HepG2 (cell line): ENCODE results near the gene TICAM2. TPM values are rescaled to one million over a fixed set of nuclear protein-coding genes. Genes with fewer than 3 reads are reported as not detected.

Source experiments
- ADNP ChIP-seq: sonication (generic); formaldehyde crosslinking; IDR thresholded peaks from 2 replicates; pipeline ENCODE4 v1.4.0; 2020; ENCODE audit warnings: missing genetic modification reagents
- CHD4 ChIP-seq: fragments of 200-600 bp; sonication (generic); IDR thresholded peaks from 2 replicates; pipeline ENCODE4 v1.7.0; 2017; ENCODE audit warnings: mild to moderate bottlenecking, low read length, borderline replicate concordance
- HDAC6 ChIP-seq: fragments of 200-600 bp; sonication (generic); IDR thresholded peaks from 2 replicates; pipeline ENCODE4 v1.7.0; 2017; ENCODE audit warnings: mild to moderate bottlenecking, antibody characterized with exemption, low read length, low read depth
- KAT8 ChIP-seq: IDR thresholded peaks from 2 replicates; pipeline ENCODE4 v1.6.1; 2016; ENCODE audit warnings: missing genetic modification reagents, missing compliant biosample characterization
- RAD21 ChIP-seq: fragments of 450-650 bp; formaldehyde crosslinking; IDR thresholded peaks from 2 replicates; pipeline ENCODE4 v1.5.0; 2020; ENCODE audit warnings: mild to moderate bottlenecking
- XBP1 ChIP-seq: sonication (generic); formaldehyde crosslinking; IDR thresholded peaks from 2 replicates; pipeline ENCODE4 v1.5.0; 2020; ENCODE audit warnings: missing genetic modification reagents
- ZEB1 ChIP-seq: IDR thresholded peaks from 2 replicates; pipeline ENCODE4 v1.6.1; 2012; ENCODE audit warnings: mild to moderate bottlenecking, low read depth, inconsistent platforms; ENCODE audit not compliant: insufficient replicate concordance
- ZNF282 ChIP-seq: fragments of 450-650 bp; IDR thresholded peaks from 2 replicates; pipeline ENCODE4 v1.6.1; 2018; ENCODE audit not compliant: partially characterized antibody
- ZNF292 ChIP-seq: sonication (generic); formaldehyde crosslinking; IDR thresholded peaks from 2 replicates; pipeline ENCODE4 v1.8.1; 2022; ENCODE audit warnings: mild to moderate bottlenecking, low read depth, missing genetic modification reagents, borderline replicate concordance
- polyA plus RNA-seq, 8 experiments: library from polyadenylated mRNA; depleted of rRNA in 3 of 8; stranded (reverse) in 7 of 8; unstranded in 1 of 8; fragments of >200 nt; fragmentation: Illumina TruSeq in 4 of 8; extraction: Trizol in 4 of 8; gene quantifications; 2 replicates each; pipeline versions ENCODE4 v1.2.1 to v1.2.3, GENCODE V29; 2011 to 2016; ENCODE audit warnings: low read depth in 4 of 8, missing spikeins in 1 of 8, mixed read lengths in 1 of 8; ENCODE audit not compliant: insufficient read depth in 1 of 8
- total RNA-seq, 5 experiments: library from RNA; depleted of rRNA; stranded (reverse); fragments of >200 nt; fragmentation: Illumina TruSeq; extraction: Trizol; gene quantifications; 2 replicates each; pipeline ENCODE4 v1.2.3, GENCODE V29; 2016; ENCODE audit warnings: low read depth in 1 of 5
- TF ChIP-seq, protein P1 (sequence below): sonication (generic); formaldehyde crosslinking; conservative IDR thresholded peaks from 2 replicates; pipeline ENCODE4 v1.4.0; 2020; ENCODE audit warnings: missing genetic modification reagents
- TF ChIP-seq, protein P2 (sequence below): sonication (generic); formaldehyde crosslinking; IDR thresholded peaks from 2 replicates; pipeline ENCODE4 v1.8.0; 2022; ENCODE audit warnings: mild to moderate bottlenecking, missing genetic modification reagents, moderate library complexity
- TF ChIP-seq, protein P3 (sequence below): sonication (generic); formaldehyde crosslinking; IDR thresholded peaks from 2 replicates; pipeline ENCODE4 v1.5.0; 2020; ENCODE audit warnings: mild to moderate bottlenecking, missing genetic modification reagents
- TF ChIP-seq, protein P4 (sequence below): IDR thresholded peaks from 2 replicates; pipeline ENCODE4 v1.6.1; 2016; ENCODE audit warnings: low read depth, missing genetic modification reagents, missing compliant biosample characterization

Gene TICAM2
- total and polyA plus RNA-seq, 2 of the 13 experiments (the other 11 are each of a cell fraction or from before 2014, with no cell fraction given), result 0.04 TPM; not detected in 1

DNA sequence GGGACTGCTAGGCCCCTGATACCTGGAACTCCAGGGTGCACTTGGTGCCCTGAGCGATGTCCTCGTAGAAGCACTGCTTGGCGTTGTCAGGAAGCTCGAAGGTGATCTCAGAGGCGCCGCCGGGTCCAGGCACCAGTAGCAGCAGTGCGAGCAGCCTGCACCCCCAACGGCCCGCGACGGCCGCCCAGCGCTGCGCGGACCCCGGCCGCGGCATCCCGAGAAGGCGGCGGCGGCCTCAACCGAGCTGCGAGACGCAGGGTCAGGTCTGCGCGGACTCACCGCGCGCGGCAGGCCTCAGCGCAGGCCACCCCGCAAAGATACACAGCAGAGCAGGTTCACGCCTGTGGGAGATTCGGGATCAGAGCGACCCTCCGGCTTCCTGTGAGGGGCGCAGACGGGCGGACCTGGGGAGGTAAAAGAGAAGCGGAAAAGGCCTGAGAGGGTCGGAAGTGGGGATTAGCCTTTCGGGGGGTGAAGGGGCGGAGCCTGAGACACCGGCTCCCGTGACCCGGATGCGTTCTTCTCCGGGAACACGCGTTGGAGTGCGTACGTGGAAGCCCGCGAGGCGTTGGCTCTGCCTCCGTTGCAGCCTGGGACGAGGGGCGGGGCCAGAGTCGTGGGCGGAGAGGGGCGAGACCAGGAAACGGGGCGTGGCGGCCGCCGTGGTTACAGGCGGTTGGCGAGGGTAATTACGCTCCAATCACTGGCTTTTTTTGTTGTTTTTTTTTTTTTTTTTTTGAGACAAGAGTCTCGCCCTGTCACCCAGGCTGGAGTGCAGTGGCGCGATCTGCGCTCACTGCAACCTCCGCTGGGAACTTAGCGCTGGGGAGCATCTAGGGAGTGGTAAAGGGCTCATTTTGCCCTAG is 23.5 kb upstream of the TICAM2 start, which contains the start of gene TMED7 (continued):
- TF ChIP-seq HDAC6 (no peak), ZEB1 (no peak), ZNF292 (peak; percentile 56), ZNF282 (no peak), XBP1 (CRISPR knock-in tag) (peak; percentile 94; the same call in 1 of the 2 replicates), RAD21 (no peak), CHD4 (no peak), KAT8 (peak; percentile 95), ADNP (no peak)
- TF ChIP-seq, protein P1, sequence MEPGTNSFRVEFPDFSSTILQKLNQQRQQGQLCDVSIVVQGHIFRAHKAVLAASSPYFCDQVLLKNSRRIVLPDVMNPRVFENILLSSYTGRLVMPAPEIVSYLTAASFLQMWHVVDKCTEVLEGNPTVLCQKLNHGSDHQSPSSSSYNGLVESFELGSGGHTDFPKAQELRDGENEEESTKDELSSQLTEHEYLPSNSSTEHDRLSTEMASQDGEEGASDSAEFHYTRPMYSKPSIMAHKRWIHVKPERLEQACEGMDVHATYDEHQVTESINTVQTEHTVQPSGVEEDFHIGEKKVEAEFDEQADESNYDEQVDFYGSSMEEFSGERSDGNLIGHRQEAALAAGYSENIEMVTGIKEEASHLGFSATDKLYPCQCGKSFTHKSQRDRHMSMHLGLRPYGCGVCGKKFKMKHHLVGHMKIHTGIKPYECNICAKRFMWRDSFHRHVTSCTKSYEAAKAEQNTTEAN (CRISPR knock-in tag), result peak; percentile 30; the same call in 1 of the 2 replicates
- TF ChIP-seq, protein P2, sequence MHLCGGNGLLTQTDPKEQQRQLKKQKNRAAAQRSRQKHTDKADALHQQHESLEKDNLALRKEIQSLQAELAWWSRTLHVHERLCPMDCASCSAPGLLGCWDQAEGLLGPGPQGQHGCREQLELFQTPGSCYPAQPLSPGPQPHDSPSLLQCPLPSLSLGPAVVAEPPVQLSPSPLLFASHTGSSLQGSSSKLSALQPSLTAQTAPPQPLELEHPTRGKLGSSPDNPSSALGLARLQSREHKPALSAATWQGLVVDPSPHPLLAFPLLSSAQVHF, result no peak
- TF ChIP-seq, protein P3, sequence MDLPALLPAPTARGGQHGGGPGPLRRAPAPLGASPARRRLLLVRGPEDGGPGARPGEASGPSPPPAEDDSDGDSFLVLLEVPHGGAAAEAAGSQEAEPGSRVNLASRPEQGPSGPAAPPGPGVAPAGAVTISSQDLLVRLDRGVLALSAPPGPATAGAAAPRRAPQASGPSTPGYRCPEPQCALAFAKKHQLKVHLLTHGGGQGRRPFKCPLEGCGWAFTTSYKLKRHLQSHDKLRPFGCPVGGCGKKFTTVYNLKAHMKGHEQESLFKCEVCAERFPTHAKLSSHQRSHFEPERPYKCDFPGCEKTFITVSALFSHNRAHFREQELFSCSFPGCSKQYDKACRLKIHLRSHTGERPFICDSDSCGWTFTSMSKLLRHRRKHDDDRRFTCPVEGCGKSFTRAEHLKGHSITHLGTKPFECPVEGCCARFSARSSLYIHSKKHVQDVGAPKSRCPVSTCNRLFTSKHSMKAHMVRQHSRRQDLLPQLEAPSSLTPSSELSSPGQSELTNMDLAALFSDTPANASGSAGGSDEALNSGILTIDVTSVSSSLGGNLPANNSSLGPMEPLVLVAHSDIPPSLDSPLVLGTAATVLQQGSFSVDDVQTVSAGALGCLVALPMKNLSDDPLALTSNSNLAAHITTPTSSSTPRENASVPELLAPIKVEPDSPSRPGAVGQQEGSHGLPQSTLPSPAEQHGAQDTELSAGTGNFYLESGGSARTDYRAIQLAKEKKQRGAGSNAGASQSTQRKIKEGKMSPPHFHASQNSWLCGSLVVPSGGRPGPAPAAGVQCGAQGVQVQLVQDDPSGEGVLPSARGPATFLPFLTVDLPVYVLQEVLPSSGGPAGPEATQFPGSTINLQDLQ (CRISPR knock-in tag), result no peak
- TF ChIP-seq, protein P4, sequence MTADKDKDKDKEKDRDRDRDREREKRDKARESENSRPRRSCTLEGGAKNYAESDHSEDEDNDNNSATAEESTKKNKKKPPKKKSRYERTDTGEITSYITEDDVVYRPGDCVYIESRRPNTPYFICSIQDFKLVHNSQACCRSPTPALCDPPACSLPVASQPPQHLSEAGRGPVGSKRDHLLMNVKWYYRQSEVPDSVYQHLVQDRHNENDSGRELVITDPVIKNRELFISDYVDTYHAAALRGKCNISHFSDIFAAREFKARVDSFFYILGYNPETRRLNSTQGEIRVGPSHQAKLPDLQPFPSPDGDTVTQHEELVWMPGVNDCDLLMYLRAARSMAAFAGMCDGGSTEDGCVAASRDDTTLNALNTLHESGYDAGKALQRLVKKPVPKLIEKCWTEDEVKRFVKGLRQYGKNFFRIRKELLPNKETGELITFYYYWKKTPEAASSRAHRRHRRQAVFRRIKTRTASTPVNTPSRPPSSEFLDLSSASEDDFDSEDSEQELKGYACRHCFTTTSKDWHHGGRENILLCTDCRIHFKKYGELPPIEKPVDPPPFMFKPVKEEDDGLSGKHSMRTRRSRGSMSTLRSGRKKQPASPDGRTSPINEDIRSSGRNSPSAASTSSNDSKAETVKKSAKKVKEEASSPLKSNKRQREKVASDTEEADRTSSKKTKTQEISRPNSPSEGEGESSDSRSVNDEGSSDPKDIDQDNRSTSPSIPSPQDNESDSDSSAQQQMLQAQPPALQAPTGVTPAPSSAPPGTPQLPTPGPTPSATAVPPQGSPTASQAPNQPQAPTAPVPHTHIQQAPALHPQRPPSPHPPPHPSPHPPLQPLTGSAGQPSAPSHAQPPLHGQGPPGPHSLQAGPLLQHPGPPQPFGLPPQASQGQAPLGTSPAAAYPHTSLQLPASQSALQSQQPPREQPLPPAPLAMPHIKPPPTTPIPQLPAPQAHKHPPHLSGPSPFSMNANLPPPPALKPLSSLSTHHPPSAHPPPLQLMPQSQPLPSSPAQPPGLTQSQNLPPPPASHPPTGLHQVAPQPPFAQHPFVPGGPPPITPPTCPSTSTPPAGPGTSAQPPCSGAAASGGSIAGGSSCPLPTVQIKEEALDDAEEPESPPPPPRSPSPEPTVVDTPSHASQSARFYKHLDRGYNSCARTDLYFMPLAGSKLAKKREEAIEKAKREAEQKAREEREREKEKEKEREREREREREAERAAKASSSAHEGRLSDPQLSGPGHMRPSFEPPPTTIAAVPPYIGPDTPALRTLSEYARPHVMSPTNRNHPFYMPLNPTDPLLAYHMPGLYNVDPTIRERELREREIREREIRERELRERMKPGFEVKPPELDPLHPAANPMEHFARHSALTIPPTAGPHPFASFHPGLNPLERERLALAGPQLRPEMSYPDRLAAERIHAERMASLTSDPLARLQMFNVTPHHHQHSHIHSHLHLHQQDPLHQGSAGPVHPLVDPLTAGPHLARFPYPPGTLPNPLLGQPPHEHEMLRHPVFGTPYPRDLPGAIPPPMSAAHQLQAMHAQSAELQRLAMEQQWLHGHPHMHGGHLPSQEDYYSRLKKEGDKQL, result no peak
